ENCODE data around the gene OR2J2.
"Not testable (repeated sequence)": the region's sequence is repeated elsewhere in the genome, so short reads cannot be mapped to it uniquely, and the experiment has no call there.

Gene OR2J2

DNA sequence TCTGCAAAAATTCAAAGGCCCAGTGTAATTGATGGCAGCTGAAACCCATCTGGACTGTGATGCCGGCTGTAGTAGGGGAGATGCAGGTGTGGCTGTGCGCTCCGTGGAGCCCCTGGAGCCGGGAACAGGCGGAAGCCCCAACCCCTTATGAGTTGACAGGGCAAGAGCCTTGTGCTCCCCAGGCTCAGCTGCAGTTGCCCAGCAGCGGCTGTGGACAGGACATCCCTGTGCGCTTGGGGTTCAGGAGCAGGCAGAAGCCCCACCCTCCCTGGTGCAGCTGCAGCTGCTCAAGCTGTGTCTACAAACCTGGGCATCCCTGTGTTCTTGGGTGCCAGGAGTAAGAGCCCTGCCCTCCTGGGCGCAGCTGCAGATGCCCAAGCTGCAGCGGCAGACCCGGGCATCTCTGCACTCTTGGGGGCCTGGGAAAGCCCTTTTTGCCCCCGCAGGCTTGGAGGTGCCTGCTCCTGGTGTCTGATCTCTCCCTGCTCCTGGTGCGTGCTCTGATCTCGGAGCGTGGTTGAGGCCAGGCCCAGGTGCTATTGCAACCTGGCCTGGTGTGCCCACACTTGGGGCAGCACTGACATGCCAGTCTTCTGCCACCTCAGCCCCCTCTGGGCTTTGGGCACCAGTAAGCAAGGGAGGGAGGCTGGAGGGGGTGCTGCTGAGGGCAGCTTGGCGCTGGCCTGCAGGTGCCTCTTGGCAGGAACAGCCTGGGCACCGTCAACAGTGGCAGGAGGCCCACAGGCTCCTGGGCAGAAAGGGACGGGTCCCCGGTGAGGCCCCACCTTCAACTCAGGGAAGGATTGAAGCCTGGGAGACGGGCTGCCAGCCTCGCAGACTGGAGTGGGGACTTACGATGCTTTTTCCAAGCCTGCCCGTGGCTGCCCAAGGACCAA, 30.3 kb downstream of the OR2J2 start:
- no peak for DNase-seq
- no peak for TF ChIP-seq GATA1 (IDR thresholded peaks at IDR 0.05; ENCODE audit: low read depth, low read length)

DNA sequence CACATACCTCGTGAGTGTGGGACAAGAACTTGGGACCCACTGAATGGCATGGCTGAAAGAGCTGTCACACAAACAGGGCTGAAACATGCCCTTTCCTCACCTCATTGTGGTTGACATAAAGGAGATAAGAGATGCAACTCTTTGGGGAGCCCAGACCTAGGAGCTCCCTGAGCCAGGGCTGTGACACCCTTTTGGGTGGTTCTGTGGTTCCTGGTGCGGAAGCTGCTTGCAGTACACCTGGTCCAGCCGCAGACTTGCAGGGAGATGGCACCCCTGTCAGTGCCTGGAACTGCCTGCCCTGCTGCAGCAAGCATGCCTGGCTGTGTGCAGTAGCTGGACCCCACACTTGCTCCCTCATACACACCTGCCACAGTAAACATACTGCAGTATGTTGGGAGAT, 31.3 kb downstream of the OR2J2 start:
- no peak for DNase-seq
- TF ChIP-seq GATA1 (IDR thresholded peaks at IDR 0.05; ENCODE audit: low read depth, low read length) (no peak), POLR2A (IDR thresholded peaks at IDR 0.05; ENCODE audit: low read length) (no peak)

DNA sequence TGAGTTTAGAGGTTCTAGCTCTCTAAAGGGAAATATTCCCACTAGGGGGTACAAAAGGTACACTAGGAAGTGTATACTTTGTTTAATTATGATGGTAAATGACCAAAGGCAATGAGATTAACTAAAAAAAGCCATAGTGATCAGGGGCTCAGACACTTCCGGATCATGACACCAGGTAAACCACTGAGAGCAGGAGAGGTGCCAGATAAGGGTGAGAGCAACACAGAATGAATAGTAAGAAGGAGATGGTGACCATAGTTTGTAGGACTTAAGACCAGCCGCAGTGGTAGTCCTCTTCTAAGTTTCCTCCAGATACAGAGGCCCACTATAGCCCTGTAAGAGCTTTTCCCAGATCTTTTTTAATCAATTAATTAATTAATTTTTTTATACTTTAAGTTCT, 40.8 kb downstream of the OR2J2 start:
- TF ChIP-seq POLR2A (IDR thresholded peaks at IDR 0.05; ENCODE audit: low read length) (no peak), GATA1 (IDR thresholded peaks at IDR 0.05; ENCODE audit: low read depth, low read length) (no peak)
- DNase-seq: no peak

DNA sequence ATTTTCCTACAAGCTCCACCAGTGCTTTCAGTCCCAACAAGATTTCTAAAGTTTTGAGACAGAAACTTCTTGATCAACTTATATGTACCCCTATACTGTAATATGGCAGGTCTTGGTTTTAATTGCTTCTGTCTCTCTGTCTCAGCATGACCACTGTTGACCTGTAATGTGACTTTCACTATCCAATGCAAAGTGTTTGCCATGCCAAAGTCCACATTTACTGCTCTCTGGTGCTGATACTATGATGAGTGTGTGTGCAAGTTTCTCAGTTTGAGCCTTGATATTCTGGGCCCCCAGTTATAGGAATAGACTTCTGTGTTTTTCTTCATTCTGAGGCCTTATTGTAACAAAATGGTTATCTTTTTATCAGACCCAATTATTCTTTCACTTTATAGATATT, 45.8 kb downstream of the OR2J2 start:
- DNase-seq: no peak
- TF ChIP-seq POLR2A (IDR thresholded peaks at IDR 0.05; ENCODE audit: low read length): no peak
- no peak for TF ChIP-seq GATA1 (IDR thresholded peaks at IDR 0.05; ENCODE audit: low read depth, low read length)

DNA sequence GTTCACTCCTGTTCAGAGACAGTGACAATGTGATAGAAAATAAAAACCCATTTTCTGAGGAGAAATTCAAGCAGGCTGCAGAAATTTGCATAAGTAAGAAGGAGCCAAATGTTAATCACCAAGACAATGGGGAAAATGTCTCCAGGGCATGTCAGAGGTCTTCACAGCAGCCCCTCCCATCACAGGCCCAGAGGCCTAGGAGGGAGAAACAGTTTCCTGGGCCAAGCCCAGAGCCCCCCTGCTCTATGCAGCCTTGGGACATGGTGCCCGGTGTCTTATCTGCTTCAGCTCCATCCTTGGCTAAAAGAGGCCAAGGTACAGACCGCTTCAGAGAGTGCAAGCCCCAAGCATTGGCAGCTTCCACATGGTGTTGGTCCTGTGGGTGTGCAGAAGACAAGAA, 46.5 kb downstream of the OR2J2 start:
- DNase-seq: not testable (repeated sequence)

DNA sequence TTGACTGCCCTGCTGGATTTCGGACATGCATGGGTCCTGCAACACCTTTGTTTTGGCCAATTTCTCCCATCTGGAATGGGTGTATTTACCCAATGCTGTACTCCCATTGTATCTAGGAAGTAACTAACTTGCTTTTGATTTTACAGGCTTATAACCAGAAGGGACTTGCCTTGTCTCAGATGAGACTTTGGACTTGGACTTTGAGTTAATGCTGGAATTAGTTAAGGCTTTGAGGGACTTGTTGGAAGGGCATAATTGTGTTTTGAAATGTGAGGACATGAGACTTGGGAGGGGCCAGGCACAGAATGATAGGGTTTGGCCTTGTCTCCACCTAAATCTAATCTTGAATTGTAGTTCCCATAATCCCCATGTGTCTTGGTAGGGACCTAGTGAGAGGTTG, 47.3 kb downstream of the OR2J2 start:
- DNase-seq: not testable (repeated sequence)
